GM10266 (cell line): Measurements from ENCODE around the gene DNMT3L.
"Not testable (repeated sequence)": the region's sequence is repeated elsewhere in the genome, so short reads cannot be mapped to it uniquely, and the experiment has no call there.

Experiments used
- DNase-seq: peaks from one replicate; pipeline ENCODE4 v3.0.0; 2012; ENCODE audit errors: extremely low spot score
- TF ChIP-seq, protein P1 (sequence below): IDR thresholded peaks from 2 replicates; pipeline ENCODE4 v1.5.1; 2012; ENCODE audit warnings: mild to moderate bottlenecking, low read depth; ENCODE audit not compliant: control insufficient read depth, insufficient read depth; ENCODE audit errors: missing control alignments

Gene DNMT3L

DNA sequence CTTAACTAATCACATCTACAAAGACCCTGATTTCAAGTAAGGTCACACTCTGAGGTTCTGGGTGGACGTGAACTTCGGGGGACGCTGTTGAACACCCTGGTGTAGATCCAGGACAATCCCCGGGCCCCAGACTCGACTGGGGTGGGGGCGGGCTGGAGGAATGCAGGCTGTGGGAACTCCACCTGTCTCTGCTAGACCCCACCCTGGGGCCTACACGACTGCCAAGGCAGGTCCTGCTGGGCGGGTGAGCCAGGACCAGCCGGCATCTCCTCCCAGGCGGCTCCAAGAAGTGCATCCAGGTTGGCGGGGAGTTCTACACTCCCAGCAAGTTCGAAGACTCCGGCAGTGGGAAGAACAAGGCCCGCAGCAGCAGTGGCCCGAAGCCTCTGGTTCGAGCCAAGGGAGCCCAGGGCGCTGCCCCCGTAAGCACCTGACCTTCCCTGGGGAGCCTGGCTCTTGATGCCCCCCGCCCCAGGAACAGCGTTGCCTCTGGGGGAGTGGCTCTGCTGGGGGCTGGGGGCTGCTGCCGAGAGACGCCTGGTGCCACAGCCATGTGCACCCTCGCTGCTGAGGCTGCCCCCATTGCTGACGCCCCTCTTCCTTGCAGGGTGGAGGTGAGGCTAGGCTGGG is 27.8 kb upstream of the DNMT3L start:
- no peak for DNase-seq
- TF ChIP-seq, protein P1, sequence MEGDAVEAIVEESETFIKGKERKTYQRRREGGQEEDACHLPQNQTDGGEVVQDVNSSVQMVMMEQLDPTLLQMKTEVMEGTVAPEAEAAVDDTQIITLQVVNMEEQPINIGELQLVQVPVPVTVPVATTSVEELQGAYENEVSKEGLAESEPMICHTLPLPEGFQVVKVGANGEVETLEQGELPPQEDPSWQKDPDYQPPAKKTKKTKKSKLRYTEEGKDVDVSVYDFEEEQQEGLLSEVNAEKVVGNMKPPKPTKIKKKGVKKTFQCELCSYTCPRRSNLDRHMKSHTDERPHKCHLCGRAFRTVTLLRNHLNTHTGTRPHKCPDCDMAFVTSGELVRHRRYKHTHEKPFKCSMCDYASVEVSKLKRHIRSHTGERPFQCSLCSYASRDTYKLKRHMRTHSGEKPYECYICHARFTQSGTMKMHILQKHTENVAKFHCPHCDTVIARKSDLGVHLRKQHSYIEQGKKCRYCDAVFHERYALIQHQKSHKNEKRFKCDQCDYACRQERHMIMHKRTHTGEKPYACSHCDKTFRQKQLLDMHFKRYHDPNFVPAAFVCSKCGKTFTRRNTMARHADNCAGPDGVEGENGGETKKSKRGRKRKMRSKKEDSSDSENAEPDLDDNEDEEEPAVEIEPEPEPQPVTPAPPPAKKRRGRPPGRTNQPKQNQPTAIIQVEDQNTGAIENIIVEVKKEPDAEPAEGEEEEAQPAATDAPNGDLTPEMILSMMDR: no peak

DNA sequence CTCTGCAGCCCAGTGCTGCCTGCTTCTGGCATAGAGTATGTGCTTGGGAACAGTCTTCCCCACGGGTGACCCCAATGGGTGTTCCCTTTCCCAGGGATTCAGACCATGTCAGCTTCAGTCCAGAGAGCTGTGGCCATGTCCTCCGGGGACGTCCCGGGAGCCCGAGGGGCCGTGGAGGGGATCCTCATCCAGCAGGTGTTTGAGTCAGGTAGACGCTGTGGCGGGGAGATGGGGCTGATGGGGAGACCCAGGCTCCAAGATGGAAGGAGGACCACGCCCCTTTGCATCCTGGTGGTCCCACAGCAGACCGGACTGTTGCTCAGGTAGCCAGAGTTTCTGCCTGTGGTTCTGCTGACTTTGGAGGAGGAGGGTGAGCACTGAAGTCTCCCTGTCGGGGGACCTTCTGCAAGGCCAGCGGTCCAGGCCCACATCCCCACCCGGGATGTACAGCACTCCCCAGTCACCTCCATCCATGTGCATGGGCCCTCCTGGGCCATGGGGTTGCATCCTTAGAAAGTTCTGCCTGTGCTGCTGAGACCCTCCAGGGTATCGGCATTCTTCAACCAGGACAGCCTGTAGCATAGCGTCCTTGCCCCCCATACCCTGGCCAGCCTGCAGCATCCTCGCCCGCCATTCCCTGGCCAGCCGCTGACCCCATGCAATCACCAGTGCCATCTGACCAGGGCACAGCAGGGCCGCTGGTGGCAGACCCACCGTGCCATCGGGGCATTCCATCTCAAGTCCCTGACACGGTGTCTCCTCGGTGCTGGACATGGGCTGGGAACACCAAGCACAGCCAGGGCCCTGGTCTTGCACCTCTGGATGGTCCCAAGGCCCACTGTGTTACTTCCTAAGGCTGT is 26.8 kb upstream of the DNMT3L start:
- no peak for DNase-seq
- TF ChIP-seq, protein P1: no peak

DNA sequence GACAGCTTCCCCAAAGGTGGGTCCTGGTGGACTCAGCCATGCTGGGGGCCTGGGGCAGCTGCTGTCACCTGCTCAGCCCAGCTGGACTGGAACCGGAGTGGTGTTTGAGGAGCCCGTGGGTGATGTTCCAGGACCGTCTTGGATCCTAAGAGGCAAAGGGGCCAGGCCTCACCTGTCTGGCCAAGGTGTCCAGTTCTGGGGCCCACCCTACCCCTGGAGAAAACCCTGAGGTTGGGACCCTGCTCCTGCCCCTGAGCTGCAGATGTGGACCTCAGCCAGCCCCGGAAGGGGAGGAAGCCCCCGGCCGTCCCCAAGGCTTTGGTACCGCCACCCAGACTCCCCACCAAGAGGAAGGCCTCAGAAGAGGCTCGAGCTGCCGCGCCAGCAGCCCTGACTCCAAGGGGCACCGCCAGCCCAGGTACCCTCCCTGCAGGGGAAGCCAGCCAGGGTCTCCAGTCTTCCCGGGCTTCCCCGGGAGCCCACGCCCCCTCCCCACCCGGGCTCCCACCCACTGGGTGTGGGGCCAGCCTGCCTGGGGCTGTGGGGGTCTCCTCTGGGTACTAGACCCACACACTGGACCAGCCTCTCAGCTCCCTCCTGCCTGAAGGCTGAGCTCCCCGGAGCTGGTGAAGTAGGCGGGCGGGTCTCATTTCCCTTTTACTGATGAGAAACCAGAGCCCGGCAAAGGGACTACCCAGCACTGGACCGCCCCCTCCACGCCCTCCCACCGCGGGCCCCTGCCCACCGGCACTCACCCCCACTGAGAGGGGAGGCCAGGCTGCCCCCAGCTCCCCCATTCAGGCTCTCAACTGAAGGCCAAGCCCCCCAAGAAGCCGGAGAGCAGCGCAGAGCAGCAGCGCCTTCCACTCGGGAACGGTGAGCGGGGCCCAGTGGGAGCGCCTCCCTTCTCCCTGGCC is 25.3 kb upstream of the DNMT3L start:
- TF ChIP-seq, protein P1: no peak

DNA sequence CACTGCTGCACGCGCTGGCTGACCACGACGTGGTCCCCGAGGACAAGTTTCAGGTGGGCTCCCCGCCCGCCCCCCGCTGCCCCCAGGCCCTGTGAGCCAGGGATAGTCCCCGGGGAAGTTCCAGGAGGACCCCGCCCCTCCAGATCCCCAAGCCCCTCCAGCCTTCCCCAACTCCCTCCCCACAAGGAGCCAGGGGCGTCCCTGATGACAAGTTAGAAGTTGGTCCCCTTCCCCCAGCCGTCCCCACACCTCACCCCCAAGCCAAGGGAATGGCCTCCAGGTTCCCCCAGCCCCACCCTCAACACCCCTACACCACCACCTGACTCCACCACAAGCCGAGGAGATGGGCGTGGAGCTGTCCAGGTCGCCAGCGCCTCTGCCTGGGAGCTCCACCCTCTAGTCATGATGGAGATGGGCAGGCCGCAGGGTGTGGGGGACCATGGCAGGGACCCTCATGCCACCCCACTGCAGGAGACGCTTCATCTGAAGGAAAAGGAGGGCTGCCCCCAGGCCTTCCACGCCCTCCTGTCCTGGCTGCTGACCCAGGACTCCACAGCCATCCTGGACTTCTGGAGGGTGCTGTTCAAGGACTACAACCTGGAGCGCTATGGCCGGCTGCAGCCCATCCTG is 24.5 kb upstream of the DNMT3L start:
- no peak for DNase-seq
- TF ChIP-seq, protein P1: no peak

More for the DNA sequence above, 25.3 kb upstream of the DNMT3L start:
- no peak for DNase-seq

DNA sequence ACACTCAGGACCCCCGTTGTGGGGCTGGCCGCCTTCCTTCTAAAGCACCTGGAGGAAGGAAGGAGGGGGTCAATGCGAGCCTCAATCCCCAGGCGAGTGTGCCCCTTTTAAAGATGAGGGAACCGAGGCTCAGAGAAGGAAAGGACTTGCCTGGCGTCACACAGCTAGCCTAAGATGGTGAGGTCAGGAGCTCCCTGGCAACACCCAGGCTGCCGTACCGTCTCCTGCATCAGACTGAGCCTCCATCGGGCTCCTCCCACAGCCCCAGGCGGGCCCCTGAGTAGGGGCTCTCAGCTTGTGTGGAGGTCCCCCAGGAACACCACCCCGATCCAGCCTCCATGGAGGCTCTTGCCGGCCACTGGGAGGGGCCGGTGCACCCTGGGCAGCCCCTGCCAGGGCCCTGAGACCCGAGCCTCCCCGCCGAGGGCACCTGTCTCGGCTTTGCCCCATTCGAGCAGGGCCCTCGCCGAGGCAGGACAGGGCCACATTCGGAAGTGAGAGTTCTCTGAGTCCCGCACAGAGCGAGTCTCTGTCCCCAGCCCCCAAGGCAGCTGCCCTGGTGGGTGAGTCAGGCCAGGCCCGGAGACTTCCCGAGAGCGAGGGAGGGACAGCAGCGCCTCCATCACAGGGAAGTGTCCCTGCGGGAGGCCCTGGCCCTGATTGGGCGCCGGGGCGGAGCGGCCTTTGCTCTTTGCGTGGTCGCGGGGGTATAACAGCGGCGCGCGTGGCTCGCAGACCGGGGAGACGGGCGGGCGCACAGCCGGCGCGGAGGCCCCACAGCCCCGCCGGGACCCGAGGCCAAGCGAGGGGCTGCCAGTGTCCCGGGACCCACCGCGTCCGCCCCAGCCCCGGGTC is 23.7 kb upstream of the DNMT3L start, which contains the start of gene AIRE:
Gene AIRE (plus strand): TSS at position 739 of the 855 bp plus-strand sequence. CDS start 131 bp downstream, outside the sequence.
- DNase-seq: no peak
- TF ChIP-seq, protein P1: no peak

DNA sequence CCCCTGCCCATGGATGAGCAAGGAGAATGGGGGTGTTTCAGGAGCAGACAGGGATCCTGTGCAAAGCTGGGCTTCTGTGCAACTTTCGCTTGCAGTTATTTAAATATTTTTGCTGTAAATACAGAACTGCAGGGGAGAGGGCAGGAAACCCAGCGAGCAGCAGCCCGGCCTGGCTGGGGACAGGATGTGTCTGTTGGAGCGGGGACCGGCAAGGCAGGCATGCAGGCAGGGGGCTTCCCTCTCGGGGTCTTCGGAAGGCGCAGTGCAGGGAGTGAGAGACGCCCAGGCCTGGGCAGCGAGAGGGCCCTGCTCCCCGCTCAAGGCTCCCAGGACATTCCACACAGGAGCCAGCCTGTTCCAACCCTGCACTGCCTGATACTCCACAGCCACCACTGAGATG is 22.3 kb upstream of the DNMT3L start:
- TF ChIP-seq, protein P1: no peak
- DNase-seq: no peak

DNA sequence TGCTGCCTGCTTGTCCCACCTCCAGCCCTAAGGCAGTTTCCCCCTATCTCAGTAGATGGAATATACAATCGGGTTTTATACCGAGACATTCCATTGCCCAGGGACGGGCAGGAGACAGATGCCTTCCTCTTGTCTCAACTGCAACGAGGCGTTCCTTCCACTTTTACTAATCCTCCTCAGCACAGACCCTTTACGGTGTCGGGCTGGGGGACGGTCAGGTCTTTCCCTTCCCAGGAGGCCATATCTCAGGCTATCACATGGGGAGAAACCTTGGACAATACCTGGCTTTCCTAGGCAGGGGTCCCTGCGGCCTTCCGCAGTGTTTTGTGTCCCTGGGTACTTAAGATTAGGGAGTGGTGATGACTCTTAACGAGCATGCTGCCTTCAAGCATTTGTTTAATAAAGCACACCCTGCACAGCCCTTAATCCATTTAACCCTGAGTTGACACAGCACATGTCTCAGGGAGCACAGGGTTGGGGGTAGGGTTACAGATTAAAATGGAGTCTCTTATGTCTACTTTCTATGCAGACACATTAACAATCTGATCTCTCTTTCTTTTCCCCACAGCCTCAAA is 21.6 kb upstream of the DNMT3L start:
- not testable (repeated sequence) for DNase-seq
